Mucosa of gallbladder (tissue), 1 donor: ENCODE measurements around the gene CACTIN. TPM values are rescaled to one million over a fixed set of nuclear protein-coding genes. Genes with fewer than 3 reads are reported as not detected.
"Not testable (repeated sequence)": the region's sequence is repeated elsewhere in the genome, so short reads cannot be mapped to it uniquely, and the experiment has no call there.

ENCODE experiments used
- DNase-seq: peaks from one replicate; pipeline ENCODE4 v3.0.0-alpha.2; 2020; ENCODE audit warnings: low spot score
- total RNA-seq: library from RNA; stranded (reverse); gene quantifications from one replicate; pipeline ENCODE4 v1.2.1, GENCODE V29; 2021
- donor health status: DM: no; HTN: no; CAD: no.

Gene CACTIN
- total RNA-seq, result 25.8 TPM

- peak; percentile 98 for DNase-seq
Measured at GRCh38 chr19:3626473-3627350, at the start of gene CACTIN. Gene CACTIN (minus strand): TSS chr19:3626790. CDS start chr19:3626762, 28 bp downstream.

GRCh38 chr19:3674784-3675543 lies 48.4 kb upstream of the CACTIN start:
- DNase-seq, result no peak

- no peak for DNase-seq
Measured at GRCh38 chr19:3673506-3674439, 47.2 kb upstream of the CACTIN start.

- no peak for DNase-seq
Measured at GRCh38 chr19:3672993-3673392, 46.4 kb upstream of the CACTIN start.

- DNase-seq, result no peak
Measured at GRCh38 chr19:3672575-3672948, 46.0 kb upstream of the CACTIN start.

- no peak for DNase-seq
Measured at GRCh38 chr19:3671680-3672574, 45.3 kb upstream of the CACTIN start.

- peak; percentile 59 for DNase-seq
Measured at GRCh38 chr19:3670796-3671679, 44.4 kb upstream of the CACTIN start.

GRCh38 chr19:3669947-3670795 lies 43.6 kb upstream of the CACTIN start:
- peak; percentile 79 for DNase-seq

- no peak for DNase-seq
Measured at GRCh38 chr19:3669082-3669946, 42.7 kb upstream of the CACTIN start.

GRCh38 chr19:3668331-3669081 lies 41.9 kb upstream of the CACTIN start:
- no peak for DNase-seq

- no peak for DNase-seq
Measured at GRCh38 chr19:3667766-3668165, 41.2 kb upstream of the CACTIN start.

GRCh38 chr19:3667037-3667638 lies 40.5 kb upstream of the CACTIN start:
- no peak for DNase-seq

- DNase-seq, result not testable (repeated sequence)
Measured at GRCh38 chr19:3666545-3666856, 39.9 kb upstream of the CACTIN start.

GRCh38 chr19:3665681-3666544 lies 39.3 kb upstream of the CACTIN start:
- peak; percentile 67 for DNase-seq

- no peak for DNase-seq
Measured at GRCh38 chr19:3664879-3665642, 38.5 kb upstream of the CACTIN start.
